ENCODE results near the gene GABARAP.

The GABARAP gene

GRCh38 chr17:7241783-7242716, at the start of gene GABARAP:
GABARAP (minus strand) TSS chr17:7242449; CDS start chr17:7242330, 119 bp downstream.
- in situ Hi-C loops (cut with MboI; ENCODE audit: low sequenced_read_pairs) = no loop called here

- in situ Hi-C loops (cut with MboI; ENCODE audit: low sequenced_read_pairs) = no loop called here
These were observed 48.4 kb upstream of the GABARAP start for GRCh38 chr17:7290685-7291084.

- in situ Hi-C loops (cut with MboI; ENCODE audit: low sequenced_read_pairs) = no loop called here
These were observed 47.9 kb upstream of the GABARAP start for GRCh38 chr17:7290166-7290565.

DNA sequence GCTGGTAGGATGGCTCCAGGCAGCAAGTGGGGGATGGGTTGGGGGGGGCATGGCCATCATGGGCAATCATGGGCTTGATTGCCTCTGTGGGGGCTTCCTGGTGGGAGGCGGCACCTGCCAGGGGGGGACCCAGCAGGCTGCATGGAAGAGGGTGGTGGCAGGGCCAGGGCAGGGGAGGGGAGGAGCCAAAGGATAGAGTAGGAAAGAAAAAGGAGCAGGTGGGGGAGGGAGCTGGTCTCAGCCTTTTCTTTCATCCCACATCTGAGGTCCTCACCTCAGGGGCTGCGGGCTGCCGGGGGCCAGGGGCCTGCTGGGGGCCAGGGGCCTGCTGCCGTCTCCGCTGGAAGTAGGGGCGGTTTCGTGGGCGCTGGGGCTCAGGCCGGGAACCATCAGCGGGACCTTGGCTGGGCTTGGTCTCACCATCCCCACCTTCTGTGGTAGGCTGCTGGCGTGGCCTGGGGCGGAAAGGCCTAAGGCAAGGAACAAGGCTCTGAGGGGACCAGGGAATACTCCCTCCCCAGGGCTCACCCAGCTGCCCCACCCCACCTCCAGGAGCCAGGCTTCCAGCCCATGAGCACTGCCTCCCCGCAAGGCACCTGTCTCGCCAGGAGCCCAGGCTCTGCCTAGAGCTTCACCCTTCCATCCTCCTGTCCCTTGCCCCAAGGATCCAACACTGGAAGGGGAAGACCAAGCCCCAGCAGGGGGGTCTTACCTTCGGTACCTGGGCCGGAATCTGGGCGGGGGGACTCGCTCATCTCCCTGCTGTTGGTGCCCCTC, 47.2 kb upstream of the GABARAP start:
- in situ Hi-C loops (cut with MboI; ENCODE audit: low sequenced_read_pairs) = no loop called here

GRCh38 chr17:7285679-7286078, 43.4 kb upstream of the GABARAP start:
- in situ Hi-C loops (cut with MboI; ENCODE audit: low sequenced_read_pairs) = no loop called here

GRCh38 chr17:7284911-7285310, 42.7 kb upstream of the GABARAP start:
- in situ Hi-C loops (cut with MboI; ENCODE audit: low sequenced_read_pairs) = no loop called here

GRCh38 chr17:7283471-7284216, 41.4 kb upstream of the GABARAP start:
- in situ Hi-C loops (cut with MboI; ENCODE audit: low sequenced_read_pairs) = no loop called here

DNA sequence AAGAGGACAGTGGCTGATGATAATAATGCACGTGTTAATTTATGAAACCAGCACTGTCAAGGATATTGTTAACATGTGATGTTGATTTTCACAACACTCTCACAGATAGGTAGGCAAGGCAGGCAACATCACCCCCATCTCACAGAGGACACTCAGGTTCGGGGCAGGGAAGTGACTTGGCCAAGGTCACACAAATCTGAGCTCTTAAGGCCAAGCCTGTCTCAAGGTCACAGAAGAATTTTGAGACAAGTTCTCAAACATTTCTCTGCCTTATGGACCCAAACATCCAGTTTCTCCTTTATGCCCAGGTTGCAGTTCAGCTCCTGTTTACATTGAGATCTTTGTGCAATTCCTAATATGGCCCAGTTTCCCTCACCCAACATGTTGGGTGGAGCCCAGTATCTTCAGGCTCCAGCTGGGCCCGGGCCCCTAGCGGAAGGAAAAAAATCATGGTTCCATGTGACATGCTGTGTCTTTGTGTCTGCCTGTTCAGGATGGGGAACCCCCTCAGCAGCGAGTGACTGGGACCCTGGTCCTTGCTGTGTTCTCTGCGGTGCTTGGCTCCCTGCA, 40.6 kb upstream of the GABARAP start:
- in situ Hi-C loops (cut with MboI; ENCODE audit: low sequenced_read_pairs) = no loop called here

GRCh38 chr17:7281953-7282751, 39.9 kb upstream of the GABARAP start:
- in situ Hi-C loops (cut with MboI; ENCODE audit: low sequenced_read_pairs) = no loop called here

GRCh38 chr17:7281074-7281952, 39.1 kb upstream of the GABARAP start, which contains the start of gene SLC2A4:
SLC2A4 (plus strand) TSS chr17:7281718; CDS start chr17:7281935, 217 bp downstream.
- in situ Hi-C loops (cut with MboI; ENCODE audit: low sequenced_read_pairs) = no loop called here

GRCh38 chr17:7280519-7281073, 38.3 kb upstream of the GABARAP start:
- in situ Hi-C loops (cut with MboI; ENCODE audit: low sequenced_read_pairs) = no loop called here

DNA sequence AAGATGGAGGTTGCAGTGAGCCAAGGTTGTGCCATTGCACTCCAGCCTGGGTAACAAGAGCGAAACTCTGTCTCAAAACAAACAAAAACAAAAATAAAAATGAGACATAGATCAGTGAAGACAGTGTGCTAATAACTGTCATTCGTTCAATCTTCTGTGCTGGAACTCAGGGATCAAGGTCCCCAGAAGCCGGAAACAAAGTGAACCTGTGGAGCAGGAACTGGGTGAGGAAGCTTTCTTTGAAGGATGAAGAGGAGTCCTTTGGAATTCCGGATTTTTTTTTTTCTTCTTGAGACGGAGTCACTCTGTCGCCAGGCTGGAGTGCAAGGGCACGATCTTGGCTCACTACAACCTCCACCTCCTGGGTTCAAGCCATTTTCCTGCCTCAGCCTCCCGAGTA, 37.2 kb upstream of the GABARAP start:
- in situ Hi-C loops (cut with MboI; ENCODE audit: low sequenced_read_pairs) = no loop called here

DNA sequence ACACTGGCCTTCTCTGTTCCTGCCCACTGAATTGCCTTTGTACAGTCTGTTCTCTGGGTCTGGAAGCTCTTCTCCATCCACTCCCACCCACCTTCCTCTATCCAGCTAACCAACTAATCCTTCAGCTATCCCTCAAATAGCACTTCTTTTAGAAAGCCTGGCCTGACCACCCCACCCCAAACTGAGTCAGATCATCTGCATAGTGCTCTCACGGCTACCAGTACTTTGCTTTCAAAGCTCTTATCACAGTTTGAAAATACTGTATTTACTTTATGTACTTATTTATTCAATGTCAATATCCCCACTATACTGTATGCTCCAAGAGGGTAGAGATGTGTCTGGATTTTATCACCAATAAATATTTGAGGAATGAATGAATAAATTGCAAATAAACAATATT, 24.5 kb upstream of the GABARAP start:
- in situ Hi-C loops (cut with MboI; ENCODE audit: low sequenced_read_pairs) = no loop called here

GRCh38 chr17:7263801-7264078, 21.5 kb upstream of the GABARAP start:
- in situ Hi-C loops (cut with MboI; ENCODE audit: low sequenced_read_pairs) = no loop called here

DNA sequence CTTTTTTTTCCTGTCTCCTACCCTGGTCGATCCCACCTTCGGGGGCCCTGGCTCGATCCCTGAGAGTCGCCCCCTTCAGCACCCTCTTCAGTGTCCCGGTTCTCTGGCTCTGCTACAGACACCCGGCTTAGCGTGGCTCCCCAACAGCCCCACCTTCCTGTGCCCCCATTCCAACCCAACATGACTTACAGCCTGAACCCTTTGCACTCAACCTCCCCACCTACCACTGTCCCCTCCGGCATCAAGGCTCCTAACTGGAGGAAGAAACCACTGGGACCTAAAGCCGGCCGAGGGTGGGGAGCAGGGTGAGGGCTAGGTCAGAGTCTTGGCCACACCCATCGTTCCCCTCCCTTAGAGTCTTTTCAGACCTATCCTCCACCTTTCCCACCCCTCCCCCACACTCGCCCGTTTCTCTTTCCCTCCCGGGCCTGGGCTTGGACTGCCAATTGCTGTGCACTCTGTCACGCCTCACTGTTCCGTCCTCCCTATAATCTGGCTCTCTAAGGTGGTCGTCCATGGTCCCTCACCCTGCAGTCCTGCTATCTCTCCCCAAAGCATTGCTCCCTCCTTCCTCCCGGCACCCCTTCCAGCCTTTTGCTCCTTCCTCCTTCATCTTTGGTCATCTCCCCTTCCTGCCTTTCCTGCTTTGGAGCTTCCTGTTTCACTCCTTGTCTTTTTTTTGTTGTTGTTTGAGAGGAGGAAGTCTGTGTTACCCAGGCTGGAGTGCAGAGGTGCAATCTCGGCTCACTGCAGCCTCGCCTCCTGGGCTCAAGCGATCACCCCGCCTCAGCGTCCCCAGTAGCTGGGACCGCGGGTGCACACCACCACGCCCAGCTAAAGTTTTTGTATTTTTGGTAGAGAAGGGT, 20.9 kb upstream of the GABARAP start:
- in situ Hi-C loops (cut with MboI; ENCODE audit: low sequenced_read_pairs) = no loop called here

DNA sequence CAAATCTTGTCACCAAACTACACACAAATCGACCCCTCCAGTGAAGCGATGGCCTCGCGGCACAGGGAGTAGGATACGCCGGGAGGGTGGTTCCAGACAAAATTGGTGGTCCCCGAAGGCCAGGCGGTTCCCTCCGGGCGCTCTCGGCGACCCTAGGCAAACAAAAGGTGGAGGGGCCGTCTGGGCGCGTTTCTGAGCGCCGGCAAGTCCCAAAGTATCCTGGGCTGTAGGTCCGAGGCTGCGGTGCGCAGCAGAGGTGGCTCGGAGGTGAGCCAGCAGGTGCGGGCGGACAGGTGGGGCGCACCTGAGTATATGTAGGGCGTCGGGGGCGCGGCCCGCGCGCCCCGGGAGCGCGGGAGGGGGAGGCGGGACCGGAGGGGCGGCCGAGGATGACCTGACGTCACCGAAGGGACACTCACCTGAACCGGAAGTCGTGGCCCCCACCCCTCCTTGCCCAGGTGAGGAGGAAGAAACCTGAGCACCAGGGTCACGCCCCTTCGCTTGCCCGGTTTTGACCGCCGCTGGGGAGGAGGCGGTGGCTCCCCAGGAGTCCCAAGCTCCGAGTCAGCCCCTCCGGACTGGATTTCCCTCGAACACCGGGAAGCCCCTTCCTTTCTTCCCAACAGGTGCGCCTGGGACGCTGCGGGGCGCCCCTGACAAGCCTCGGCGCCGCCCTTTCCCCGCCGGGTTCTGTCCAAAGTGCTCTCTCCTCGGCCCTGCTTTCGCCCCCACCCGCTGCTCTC, 20.1 kb upstream of the GABARAP start, which contains the start of gene CLDN7:
Gene CLDN7 (minus strand): TSS at position 287 of the 743 bp plus-strand sequence. CDS start 435 bp downstream, outside the sequence.
- in situ Hi-C loops (cut with MboI; ENCODE audit: low sequenced_read_pairs) = no loop called here
